GM12891 (cell line): ENCODE data around the gene ARRB1.

Experiments used
- POLR2A ChIP-seq: IDR thresholded peaks from 2 replicates; pipeline ENCODE4 v1.6.1; 2011; ENCODE audit warnings: low read depth, low read length, control low read depth
- POLR2AphosphoS5 ChIP-seq: IDR thresholded peaks from 2 replicates; pipeline ENCODE4 v1.6.1; 2011; ENCODE audit warnings: low read depth, low read length, control low read depth

- no peak for TF ChIP-seq POLR2A
- TF ChIP-seq POLR2AphosphoS5 = no peak
Measured at GRCh38 chr11:75351541-75351790, at the start of gene ARRB1.
